Activated B cell treated with CpG ODN at 0.5 μM for 24 hours (primary cell): ENCODE results near the gene PHF23. TPM values are rescaled to one million over a fixed set of nuclear protein-coding genes. Genes with fewer than 3 reads are reported as not detected.

ENCODE experiments used
- ATAC-seq: fragments of 200-7000 bp; cut with Tn5 transposase; one replicate; pipeline ENCODE4 v1.10.0; 2021; ENCODE audit warnings: low read depth, mild to moderate bottlenecking, moderate library complexity
- CTCF ChIA-PET: fragments of 350-600 bp; sonication (Branson Sonifier 250); formaldehyde crosslinking; loops from one replicate; lab custom pipeline; 2021; ENCODE audit warnings: antibody characterized with exemption; lab: Charles Lee
- POLR2A ChIA-PET: fragments of 350-600 bp; sonication (Branson Sonifier 250); formaldehyde crosslinking; loops from one replicate; lab custom pipeline; 2021; ENCODE audit warnings: antibody characterized with exemption; lab: Charles Lee
- DNase-seq: peaks from one replicate; pipeline ENCODE4 v3.0.0; 2022
- H3K27ac Mint-ChIP-seq: one replicate; pipeline ENCODE4 v1.8.0; 2020; ENCODE audit warnings: mixed read lengths
- H3K27me3 Mint-ChIP-seq: one replicate; pipeline ENCODE4 v1.8.0; 2021; ENCODE audit warnings: mixed read lengths
- H3K36me3 Mint-ChIP-seq: one replicate; pipeline ENCODE4 v1.8.0; 2021; ENCODE audit warnings: low read depth, mixed read lengths
- H3K4me1 Mint-ChIP-seq: one replicate; pipeline ENCODE4 v1.8.0; 2021; ENCODE audit warnings: mixed read lengths
- H3K4me3 Mint-ChIP-seq: one replicate; pipeline ENCODE4 v1.8.0; 2020; ENCODE audit warnings: mild to moderate bottlenecking, mixed read lengths
- H3K9me3 Mint-ChIP-seq: one replicate; pipeline ENCODE4 v1.8.0; 2020; ENCODE audit warnings: mixed read lengths
- intact Hi-C: fragments of 100-400 bp; cut with micrococcal nuclease; formaldehyde crosslinking; loops from one replicate; pipeline ENCODE4 v1.15.1; 2024
- total RNA-seq: library from RNA; stranded (reverse); gene quantifications from 2 replicates; pipeline ENCODE4 v1.2.3, GENCODE V29; 2022
- TF ChIP-seq, protein P1 (sequence below): fragments of 200-600 bp; IDR thresholded peaks from one replicate; pipeline ENCODE4 v1.8.0; 2022; ENCODE audit warnings: antibody characterized with exemption, mild to moderate bottlenecking

The PHF23 gene
- total RNA-seq, 1 donor from 2014 or later = 46.6 TPM

DNA sequence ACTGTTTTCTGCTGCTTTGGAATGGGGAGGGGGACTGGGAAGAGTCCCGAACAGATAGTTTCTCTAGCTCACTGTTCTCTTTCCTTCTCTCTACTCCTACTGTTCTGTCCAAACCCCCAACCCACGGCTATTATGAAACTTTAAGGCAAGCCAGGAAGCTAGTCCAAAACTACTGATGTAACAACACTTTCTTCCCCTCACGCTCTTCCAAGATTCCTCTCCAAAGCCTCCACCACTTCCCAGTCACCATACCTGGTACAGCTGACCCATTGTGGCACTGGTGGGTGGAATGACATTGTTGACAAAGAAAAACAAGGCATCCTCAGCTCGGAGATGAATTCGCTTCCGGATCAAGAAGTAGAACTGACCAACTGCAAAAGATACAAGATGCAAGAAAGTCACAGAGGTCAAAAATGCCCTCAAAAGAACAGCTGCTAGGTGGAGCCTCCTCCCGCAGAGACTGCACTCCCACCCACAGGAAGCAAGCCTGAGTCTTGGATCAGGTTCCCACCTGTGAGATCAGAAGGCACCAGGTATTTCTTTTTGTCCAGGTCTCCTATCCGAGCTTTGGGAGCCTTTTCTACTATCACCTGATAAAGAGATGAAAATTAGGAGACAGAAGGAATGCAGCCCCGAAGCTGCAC is 2.0 kb upstream of the PHF23 start:
- intact Hi-C loops = no loop called here
- CTCF ChIA-PET = no interaction called here
- peak overlapping the region; percentile 100 for H3K27ac Mint-ChIP-seq
- TF ChIP-seq, protein P1, sequence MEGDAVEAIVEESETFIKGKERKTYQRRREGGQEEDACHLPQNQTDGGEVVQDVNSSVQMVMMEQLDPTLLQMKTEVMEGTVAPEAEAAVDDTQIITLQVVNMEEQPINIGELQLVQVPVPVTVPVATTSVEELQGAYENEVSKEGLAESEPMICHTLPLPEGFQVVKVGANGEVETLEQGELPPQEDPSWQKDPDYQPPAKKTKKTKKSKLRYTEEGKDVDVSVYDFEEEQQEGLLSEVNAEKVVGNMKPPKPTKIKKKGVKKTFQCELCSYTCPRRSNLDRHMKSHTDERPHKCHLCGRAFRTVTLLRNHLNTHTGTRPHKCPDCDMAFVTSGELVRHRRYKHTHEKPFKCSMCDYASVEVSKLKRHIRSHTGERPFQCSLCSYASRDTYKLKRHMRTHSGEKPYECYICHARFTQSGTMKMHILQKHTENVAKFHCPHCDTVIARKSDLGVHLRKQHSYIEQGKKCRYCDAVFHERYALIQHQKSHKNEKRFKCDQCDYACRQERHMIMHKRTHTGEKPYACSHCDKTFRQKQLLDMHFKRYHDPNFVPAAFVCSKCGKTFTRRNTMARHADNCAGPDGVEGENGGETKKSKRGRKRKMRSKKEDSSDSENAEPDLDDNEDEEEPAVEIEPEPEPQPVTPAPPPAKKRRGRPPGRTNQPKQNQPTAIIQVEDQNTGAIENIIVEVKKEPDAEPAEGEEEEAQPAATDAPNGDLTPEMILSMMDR = no peak
- ATAC-seq (no peak), DNase-seq (no peak)
- peaks cover 45% of the 10 kb centered on the region for H3K4me1 Mint-ChIP-seq
- POLR2A ChIA-PET = interaction anchor here (0.8 to 15.0 kb wide), 6 partner anchors 9 to 1054 kb away, joined by 3 to 245 read pairs (median 18); partner anchors contain the start of genes ACADVL, CTDNEP1, DLG4 and ELP5
- H3K27me3 Mint-ChIP-seq = no peaks in the 10 kb centered on the region
- H3K9me3 Mint-ChIP-seq = no peaks in the 10 kb centered on the region
- H3K4me3 Mint-ChIP-seq = peak overlapping the region; percentile 99
- H3K36me3 Mint-ChIP-seq = peaks cover 67% of the 10 kb centered on the region

DNA sequence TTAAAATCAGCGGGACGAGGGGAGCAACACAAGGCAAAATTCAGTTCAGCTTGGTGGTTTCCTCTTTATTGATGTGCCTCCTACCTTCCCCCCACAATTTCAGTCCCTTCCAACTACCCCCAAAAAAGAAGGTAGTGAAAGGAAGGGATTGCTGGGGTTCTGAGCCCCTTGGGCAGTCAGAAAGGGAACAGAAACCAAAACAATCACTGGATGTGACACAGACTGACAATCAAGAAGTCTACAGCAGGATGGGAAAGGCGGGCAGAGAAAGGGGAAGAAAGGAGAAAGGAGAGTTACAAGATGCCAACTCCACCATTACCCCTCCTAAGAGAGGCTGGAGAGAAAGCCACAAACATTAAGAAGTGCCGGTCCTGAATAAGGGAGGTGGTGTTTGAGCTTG is 1.1 kb upstream of the PHF23 start:
- Mint-ChIP-seq H3K27me3 (no peaks in the 10 kb centered on the region), H3K4me3 (peak overlapping the region; percentile 99), H3K27ac (peak overlapping the region; percentile 100), H3K36me3 (peaks cover 69% of the 10 kb centered on the region), H3K4me1 (peaks cover 53% of the 10 kb centered on the region), H3K9me3 (no peaks in the 10 kb centered on the region)
- ChIA-PET POLR2A (interaction anchor here (0.7 to 15.0 kb wide), 6 partner anchors 10 to 244 kb away, joined by 3 to 245 read pairs (median 23); partner anchors contain the start of genes ACADVL, CTDNEP1, DLG4 and ELP5), CTCF (no interaction called here)
- ATAC-seq = no peak
- DNase-seq = no peak
- intact Hi-C loops = no loop called here
- TF ChIP-seq, protein P1 = no peak

DNA sequence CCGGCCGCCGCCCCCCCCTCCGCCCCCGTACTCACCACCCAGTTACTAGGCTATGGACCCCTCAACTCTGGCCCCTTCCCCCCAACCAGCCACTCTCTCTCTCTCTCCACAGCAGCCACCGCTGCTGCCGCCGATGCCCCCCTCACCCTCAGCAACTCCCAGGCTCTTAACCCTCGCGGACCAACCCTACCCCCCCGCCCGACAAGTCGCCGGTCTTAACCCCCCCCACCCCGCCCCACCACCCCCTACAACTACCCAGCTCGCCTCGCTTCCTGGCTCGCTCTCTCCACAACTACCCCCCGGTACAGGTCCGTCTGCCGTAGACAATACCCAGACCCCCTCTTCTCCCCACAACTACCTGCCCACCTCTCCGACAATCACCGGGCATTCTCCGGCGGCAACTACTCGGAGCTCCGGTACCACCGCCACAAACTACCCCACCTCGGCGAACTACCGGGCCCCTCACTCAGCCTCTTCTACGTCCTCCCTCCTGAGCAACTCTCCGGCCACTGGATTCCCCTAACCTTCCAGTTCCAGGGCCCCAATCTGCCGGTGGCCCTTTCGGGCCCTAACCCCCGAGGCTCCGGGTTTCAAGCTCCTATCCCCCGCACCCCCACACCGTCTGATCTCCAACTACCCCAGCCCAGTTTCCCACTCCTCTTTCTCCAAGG is 702 bp downstream of the PHF23 start:
- TF ChIP-seq, protein P1 = no peak
- DNase-seq (no peak), ATAC-seq (no peak)
- ChIA-PET CTCF (interaction anchor here (0.8 to 1.1 kb wide), 3 partner anchors 17 to 28 kb away, joined by 3 read pairs; no protein-coding TSS in a partner anchor), POLR2A (interaction anchor here (0.5 to 15.0 kb wide), 21 partner anchors 12 to 935 kb away, joined by 3 to 245 read pairs (median 4); partner anchors contain the start of genes ACADVL, ACAP1, CTDNEP1 and DLG4)
- no peaks in the 10 kb centered on the region for H3K9me3 Mint-ChIP-seq
- intact Hi-C loops = loop anchor here (1.0 to 5.0 kb wide), 8 partner anchors 24 to 604 kb away; partner anchors contain the start of genes EIF5A, NEURL4, POLR2A and TP53
- H3K4me1 Mint-ChIP-seq = peaks cover 68% of the 10 kb centered on the region
- H3K36me3 Mint-ChIP-seq = peaks cover 70% of the 10 kb centered on the region
- peak overlapping the region; percentile 99 for H3K4me3 Mint-ChIP-seq
- H3K27me3 Mint-ChIP-seq = no peaks in the 10 kb centered on the region
- peak overlapping the region; percentile 100 for H3K27ac Mint-ChIP-seq

DNA sequence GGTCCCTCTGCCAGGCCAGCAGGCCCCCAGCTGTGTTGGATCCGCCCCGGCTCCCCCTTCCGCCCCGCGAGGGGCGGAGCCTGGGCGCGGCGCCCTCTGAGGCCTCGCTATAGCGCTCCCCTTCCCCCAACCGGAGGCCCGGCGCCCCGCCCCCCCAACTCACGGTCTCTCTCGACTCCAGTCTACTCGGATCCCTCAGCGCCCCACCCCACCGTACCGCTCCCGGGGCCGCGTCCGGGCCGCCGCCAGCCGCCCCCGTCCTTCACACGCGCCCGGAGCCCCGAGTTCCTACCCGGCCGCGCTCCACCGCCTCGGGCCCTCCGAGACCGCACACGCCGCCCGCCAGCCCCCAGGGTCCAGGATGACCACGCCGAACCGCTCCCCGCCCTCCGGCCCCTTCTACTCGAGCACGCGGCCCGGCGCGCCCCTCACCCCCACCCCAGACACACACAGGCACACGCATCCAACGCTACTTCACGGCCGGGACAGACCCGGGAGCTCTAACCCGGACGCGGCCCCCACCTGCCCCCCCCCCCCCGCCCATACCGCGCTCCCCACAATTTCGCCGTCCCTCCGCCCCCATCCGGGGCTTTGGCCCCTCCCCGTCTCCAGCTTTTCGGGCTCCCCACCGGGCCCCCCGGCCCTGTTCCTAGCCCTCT is 1.4 kb downstream of the PHF23 start:
- Mint-ChIP-seq H3K36me3 (peaks cover 67% of the 10 kb centered on the region), H3K27me3 (no peaks in the 10 kb centered on the region), H3K4me1 (peaks cover 69% of the 10 kb centered on the region), H3K27ac (peak overlapping the region; percentile 100), H3K9me3 (no peaks in the 10 kb centered on the region), H3K4me3 (peak overlapping the region; percentile 99)
- peak; percentile 11 for ATAC-seq
- DNase-seq = peak; percentile 73
- CTCF ChIA-PET = interaction anchor here (1.0 to 1.1 kb wide), 2 partner anchors 17 to 28 kb away, joined by 3 read pairs; no protein-coding TSS in a partner anchor
- TF ChIP-seq, protein P1 = no peak
- POLR2A ChIA-PET = interaction anchor here (0.5 to 15.0 kb wide), 21 partner anchors 12 to 935 kb away, joined by 3 to 245 read pairs (median 4); partner anchors contain the start of genes ACADVL, ACAP1, CTDNEP1 and DLG4
- intact Hi-C loops = loop anchor here (2.0 to 5.0 kb wide), 5 partner anchors 33 to 449 kb away; partner anchors contain the start of genes EIF5A, NEURL4, TP53 and WRAP53
